ENCODE measurements around the gene RGS5.

RGS5 gene

DNA sequence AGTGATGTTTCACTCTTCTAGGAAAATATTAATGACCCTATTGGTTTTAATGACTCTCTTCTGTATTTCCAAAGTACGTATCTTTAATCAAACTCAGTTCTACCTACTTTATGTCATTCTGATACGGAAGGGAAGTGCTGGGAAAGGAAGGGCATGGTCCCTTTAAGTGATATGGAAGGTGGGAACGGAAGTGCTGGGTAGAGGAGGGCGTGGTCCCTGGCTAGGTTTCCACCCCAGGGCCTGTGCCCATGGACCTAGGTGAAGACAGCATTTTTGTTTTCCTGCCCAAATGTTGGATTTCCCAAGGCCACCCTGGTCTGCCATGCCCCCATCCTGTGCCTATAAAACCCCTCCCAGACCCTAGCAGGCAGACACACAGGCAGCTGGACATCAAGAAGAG, 109.5 kb downstream of the RGS5 start:
- no peak for ATAC-seq
- TF ChIP-seq PPARA (CRISPR knock-in tag; IDR thresholded peaks at IDR 0.05; ENCODE audit: borderline replicate concordance) (no peak), ZFP30 (CRISPR knock-in tag; IDR thresholded peaks at IDR 0.05) (no peak), ZNF565 (CRISPR knock-in tag; conservative IDR thresholded peaks at IDR 0.05; ENCODE audit: low read depth) (no peak), ZNF8 (CRISPR knock-in tag; IDR thresholded peaks at IDR 0.05) (no peak), OSR1 (CRISPR knock-in tag; IDR thresholded peaks at IDR 0.05) (no peak)

Measured in SK-N-SH treated with all-trans-retinoic acid at 6 μM for 48 hours (cell line).